ENCODE data around the gene LPXN.

DNA sequence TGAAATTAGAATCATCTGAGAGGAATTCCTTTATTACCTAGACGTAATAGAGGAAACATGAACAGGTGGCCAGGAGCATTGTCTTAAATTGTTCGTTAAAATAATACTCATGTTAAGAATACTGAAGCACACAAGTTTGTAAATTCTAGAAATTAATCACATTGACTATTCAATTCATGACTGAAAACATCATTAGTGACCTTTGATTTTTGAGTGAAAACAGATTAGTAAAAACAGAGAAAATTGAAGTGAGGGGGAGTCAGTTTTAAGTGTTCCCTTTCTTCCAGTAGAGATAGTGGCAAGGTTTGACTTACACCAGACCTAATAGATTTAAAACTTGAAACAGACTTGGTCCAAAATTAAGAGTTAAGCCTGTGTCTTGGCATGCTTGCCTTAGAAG is 4.7 kb upstream of the LPXN start:
- TF ChIP-seq POLR2A (IDR thresholded peaks at IDR 0.05; ENCODE audit: low read depth, low read length), result no peak
- TF ChIP-seq MYC (IDR thresholded peaks at IDR 0.05; ENCODE audit: insufficient read depth, insufficient read length, insufficient replicate concordance, low read length, severe bottlenecking), result no peak
- no peak for TF ChIP-seq CEBPB (IDR thresholded peaks at IDR 0.05; ENCODE audit: borderline replicate concordance in 1 of 2, low read depth in 2 of 2, low read length in 2 of 2)
- no peak for TF ChIP-seq ZSCAN29 (IDR thresholded peaks at IDR 0.05)
- TF ChIP-seq YBX1 (IDR thresholded peaks at IDR 0.05), result no peak
- TF ChIP-seq CTCF (IDR thresholded peaks at IDR 0.05 in 2 of 3, conservative IDR thresholded peaks at IDR 0.05 in 1 of 3; ENCODE audit: control insufficient read depth in 2 of 3, extremely low read depth in 1 of 3, insufficient read depth in 1 of 3, low read depth in 3 of 3, low read length in 3 of 3), result no peak
- TF ChIP-seq IRF3 (IDR thresholded peaks at IDR 0.05), result no peak
- no peak for TF ChIP-seq SUZ12 (IDR thresholded peaks at IDR 0.05; ENCODE audit: unreplicated experiment)
- TF ChIP-seq, protein P1, sequence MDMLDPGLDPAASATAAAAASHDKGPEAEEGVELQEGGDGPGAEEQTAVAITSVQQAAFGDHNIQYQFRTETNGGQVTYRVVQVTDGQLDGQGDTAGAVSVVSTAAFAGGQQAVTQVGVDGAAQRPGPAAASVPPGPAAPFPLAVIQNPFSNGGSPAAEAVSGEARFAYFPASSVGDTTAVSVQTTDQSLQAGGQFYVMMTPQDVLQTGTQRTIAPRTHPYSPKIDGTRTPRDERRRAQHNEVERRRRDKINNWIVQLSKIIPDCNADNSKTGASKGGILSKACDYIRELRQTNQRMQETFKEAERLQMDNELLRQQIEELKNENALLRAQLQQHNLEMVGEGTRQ (IDR thresholded peaks at IDR 0.05; ENCODE audit: borderline replicate concordance, low read depth, low read length), result no peak
- TF ChIP-seq ZNF24 (IDR thresholded peaks at IDR 0.05), result no peak
- no peak for TF ChIP-seq NR2F1 (conservative IDR thresholded peaks at IDR 0.05)
- TF ChIP-seq SIN3A (IDR thresholded peaks at IDR 0.05; ENCODE audit: low read depth, low read length), result no peak

All from GM12878 (cell line).